DOHH2 (cell line): ENCODE results near the gene SHCBP1L.

Experiments
- CTCF ChIP-seq: fragments of 200-600 bp; sonication (generic); IDR thresholded peaks from one replicate; pipeline ENCODE4 v1.5.1; 2014; ENCODE audit warnings: antibody characterized with exemption, mild to moderate bottlenecking, low read depth, low read length; ENCODE audit not compliant: poor library complexity, severe bottlenecking
- EZH2phosphoT487 ChIP-seq: fragments of 200-600 bp; sonication (generic); IDR thresholded peaks from 2 replicates; pipeline ENCODE4 v1.6.1; 2017; ENCODE audit warnings: borderline replicate concordance, mild to moderate bottlenecking, antibody characterized with exemption, low read length, moderate library complexity, mixed read lengths

DNA sequence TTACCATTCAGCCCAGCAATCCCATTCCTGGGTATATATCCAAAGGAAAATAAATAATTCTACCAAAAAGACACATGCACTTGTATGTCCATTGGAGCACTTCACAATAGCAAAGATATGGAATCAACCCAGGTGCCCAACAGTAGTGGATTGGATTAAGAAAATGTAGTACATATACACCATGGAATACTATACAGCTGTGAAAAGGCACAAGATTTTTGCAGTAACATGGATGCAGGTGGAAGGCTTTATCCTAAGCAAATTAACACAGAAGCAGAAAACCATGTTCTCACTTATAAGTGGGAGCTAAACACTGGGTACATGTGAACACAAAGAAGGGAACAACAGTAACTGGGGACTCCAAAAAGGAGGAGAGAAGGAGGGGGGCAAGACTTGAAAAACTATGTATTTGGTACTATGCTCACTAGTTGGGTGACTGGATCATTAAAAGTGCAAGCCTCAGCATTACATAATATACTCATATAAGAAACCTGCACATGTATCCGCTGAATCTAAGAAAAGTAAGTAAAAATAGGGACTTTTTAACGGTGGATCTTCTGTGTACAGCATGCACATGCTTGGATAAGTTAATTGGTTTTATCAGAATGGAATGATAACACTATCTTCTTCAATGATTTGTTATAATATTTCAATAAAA, 3.9 kb upstream of the SHCBP1L start:
- TF ChIP-seq CTCF (no peak), EZH2phosphoT487 (no peak)
